ENCODE measurements around the gene CD101.

The CD101 gene

GRCh38 chr1:116983112-116983511, 18.4 kb upstream of the CD101 start:
- no peak overlapping the region for H3K4me2 ChIP-seq (ENCODE audit: low read length)
- no peak overlapping the region for H3K9ac ChIP-seq
- no peak overlapping the region for H3K4me3 ChIP-seq (ENCODE audit: low read depth, low read length)
- H2AFZ ChIP-seq: no peak overlapping the region
- no peaks in the 10 kb centered on the region for H3K27me3 ChIP-seq (ENCODE audit: control insufficient read depth, insufficient read depth, low read length)
- no peaks in the 10 kb centered on the region for H3K4me1 ChIP-seq
- H3K27ac ChIP-seq: no peak overlapping the region
- no peaks in the 10 kb centered on the region for H3K36me3 ChIP-seq (ENCODE audit: control insufficient read depth, insufficient read depth, low read length)
- TF ChIP-seq CTCF (IDR thresholded peaks at IDR 0.05): no peak
- H3K79me2 ChIP-seq: no peaks in the 10 kb centered on the region
- H3K9me3 ChIP-seq (ENCODE audit: control insufficient read depth, low read length): no peaks in the 10 kb centered on the region

GRCh38 chr1:116983678-116984077, 17.9 kb upstream of the CD101 start:
- H3K4me3 ChIP-seq (ENCODE audit: low read depth, low read length): no peak overlapping the region
- H3K9ac ChIP-seq: no peak overlapping the region
- H3K36me3 ChIP-seq (ENCODE audit: control insufficient read depth, insufficient read depth, low read length): no peaks in the 10 kb centered on the region
- H3K27ac ChIP-seq: no peak overlapping the region
- H3K9me3 ChIP-seq (ENCODE audit: control insufficient read depth, low read length): no peaks in the 10 kb centered on the region
- H3K27me3 ChIP-seq (ENCODE audit: control insufficient read depth, insufficient read depth, low read length): no peaks in the 10 kb centered on the region
- no peaks in the 10 kb centered on the region for H3K79me2 ChIP-seq
- H2AFZ ChIP-seq: no peak overlapping the region
- no peaks in the 10 kb centered on the region for H3K4me1 ChIP-seq
- no peak for TF ChIP-seq CTCF (IDR thresholded peaks at IDR 0.05)
- H3K4me2 ChIP-seq (ENCODE audit: low read length): no peak overlapping the region

GRCh38 chr1:116984406-116985160, 17.0 kb upstream of the CD101 start:
- H2AFZ ChIP-seq: no peak overlapping the region
- no peak overlapping the region for H3K4me2 ChIP-seq (ENCODE audit: low read length)
- no peaks in the 10 kb centered on the region for H3K36me3 ChIP-seq (ENCODE audit: control insufficient read depth, insufficient read depth, low read length)
- H3K27ac ChIP-seq: no peak overlapping the region
- H3K4me1 ChIP-seq: no peaks in the 10 kb centered on the region
- no peak overlapping the region for H3K4me3 ChIP-seq (ENCODE audit: low read depth, low read length)
- no peaks in the 10 kb centered on the region for H3K27me3 ChIP-seq (ENCODE audit: control insufficient read depth, insufficient read depth, low read length)
- no peak for TF ChIP-seq CTCF (IDR thresholded peaks at IDR 0.05)
- H3K79me2 ChIP-seq: no peaks in the 10 kb centered on the region
- H3K9me3 ChIP-seq (ENCODE audit: control insufficient read depth, low read length): no peaks in the 10 kb centered on the region
- no peak overlapping the region for H3K9ac ChIP-seq

- no peak for TF ChIP-seq CTCF (IDR thresholded peaks at IDR 0.05)
- Histone ChIP-seq H3K27ac (no peak overlapping the region), H3K4me1 (no peaks in the 10 kb centered on the region), H3K9ac (no peak overlapping the region), H3K36me3 (ENCODE audit: control insufficient read depth, insufficient read depth, low read length) (no peaks in the 10 kb centered on the region), H2AFZ (no peak overlapping the region), H3K4me2 (ENCODE audit: low read length) (no peak overlapping the region), H3K9me3 (ENCODE audit: control insufficient read depth, low read length) (no peaks in the 10 kb centered on the region), H3K4me3 (ENCODE audit: low read depth, low read length) (no peak overlapping the region), H3K27me3 (ENCODE audit: control insufficient read depth, insufficient read depth, low read length) (no peaks in the 10 kb centered on the region), H3K79me2 (no peaks in the 10 kb centered on the region)
These were observed 14.9 kb upstream of the CD101 start for GRCh38 chr1:116986421-116987255.
